H1 (cell line): Measurements from ENCODE around the gene SLC39A9. TPM values are rescaled to one million over a fixed set of nuclear protein-coding genes. Genes with fewer than 3 reads are reported as not detected.

ENCODE experiments used
- CTCF ChIA-PET: fragments of 300-600 bp; sonication (Branson Sonifier 250); formaldehyde crosslinking; loops from one replicate; lab custom pipeline; 2021; ENCODE audit not compliant: partially characterized antibody; lab: Charles Lee
- POLR2A ChIA-PET: fragments of 300-600 bp; sonication (Branson Sonifier 250); formaldehyde crosslinking; loops from one replicate; lab custom pipeline; 2021; ENCODE audit warnings: inconsistent platforms; ENCODE audit not compliant: partially characterized antibody; lab: Charles Lee
- DNase-seq, 2 experiments: peaks; one replicate each; pipeline versions ENCODE4 v3.0.0 to v3.0.0-alpha.2; 2010 to 2022; ENCODE audit warnings: low spot score in 2 of 2, low read depth in 1 of 2, mixed read lengths in 1 of 2
- FAIRE-seq: peaks from 2 replicates; lab custom pipeline; 2011; peaks lifted over from hg19 to GRCh38; lab: Jason Lieb, UNC
- H2AFZ ChIP-seq: 2 replicates; pipeline ENCODE4 v1.8.1; 2012; ENCODE audit warnings: low read length, inconsistent platforms
- H2AK5ac ChIP-seq: 2 replicates; pipeline ENCODE4 v1.6.1; 2013; ENCODE audit warnings: low read depth, low read length
- H2BK120ac ChIP-seq: replicated peaks from 2 replicates; pipeline ENCODE3; 2013; ENCODE audit warnings: low read depth, low read length, inconsistent platforms
- H2BK12ac ChIP-seq: 2 replicates; pipeline ENCODE4 v1.6.1; 2013; ENCODE audit warnings: low read depth, low read length
- H2BK15ac ChIP-seq: 2 replicates; pipeline ENCODE4 v1.6.1; 2013; ENCODE audit warnings: low read length
- H2BK20ac ChIP-seq: 2 replicates; pipeline ENCODE4 v1.6.1; 2013; ENCODE audit warnings: low read length
- H2BK5ac ChIP-seq: 2 replicates; pipeline ENCODE4 v1.6.1; 2013; ENCODE audit warnings: low read depth, low read length
- H3K14ac ChIP-seq: 2 replicates; pipeline ENCODE4 v1.6.1; 2013; ENCODE audit warnings: inconsistent platforms; ENCODE audit not compliant: insufficient read length
- H3K18ac ChIP-seq: 2 replicates; pipeline ENCODE4 v1.6.1; 2013; ENCODE audit warnings: low read length; ENCODE audit errors: extremely low read depth
- H3K23ac ChIP-seq: 2 replicates; pipeline ENCODE4 v1.6.1; 2013; ENCODE audit warnings: inconsistent platforms; ENCODE audit not compliant: insufficient read length
- H3K23me2 ChIP-seq: 2 replicates; pipeline ENCODE4 v1.6.1; 2013; ENCODE audit warnings: low read depth, low read length
- H3K27ac ChIP-seq: 2 replicates; pipeline ENCODE4 v1.6.1; 2011; ENCODE audit warnings: low read depth, low read length, inconsistent platforms
- H3K27me3 ChIP-seq, 4 experiments: replicated peaks in 1 of 4; 1 replicate in 1 of 4; 2 replicates in 3 of 4; pipeline versions ENCODE4 v1.6.1 to v1.8.1; 2011 to 2013; ENCODE audit warnings: low read length in 3 of 4, mild to moderate bottlenecking in 3 of 4, inconsistent platforms in 2 of 4, mixed read lengths in 2 of 4, moderate library complexity in 1 of 4; ENCODE audit not compliant: control insufficient read depth in 3 of 4, insufficient read depth in 3 of 4; ENCODE audit errors: extremely low read depth in 1 of 4
- H3K36me3 ChIP-seq, 4 experiments: 2 replicates each; pipeline versions ENCODE4 v1.6.1 to v1.8.1; 2011 to 2013; ENCODE audit warnings: mild to moderate bottlenecking in 4 of 4, low read length in 3 of 4, moderate library complexity in 2 of 4, control low read depth in 1 of 4, inconsistent platforms in 1 of 4; ENCODE audit not compliant: insufficient read depth in 4 of 4, control insufficient read depth in 2 of 4
- H3K4ac ChIP-seq: replicated peaks from 2 replicates; pipeline ENCODE3; 2013; ENCODE audit warnings: low read length, low read depth, mixed read lengths, inconsistent platforms; ENCODE audit not compliant: insufficient read length
- H3K4me1 ChIP-seq, 4 experiments: replicated peaks in 1 of 4; 1 replicate in 1 of 4; 2 replicates in 3 of 4; pipeline versions ENCODE4 v1.6.1 to v1.8.1; 2011 to 2013; ENCODE audit warnings: low read length in 3 of 4, inconsistent platforms in 2 of 4, mixed read lengths in 1 of 4; ENCODE audit not compliant: insufficient read depth in 4 of 4, control insufficient read depth in 3 of 4
- H3K4me2 ChIP-seq, 2 experiments: 2 replicates each; pipeline versions ENCODE4 v1.6.1 to v1.8.1; 2011 to 2013; ENCODE audit warnings: low read depth in 2 of 2, low read length in 2 of 2, control low read depth in 1 of 2, inconsistent platforms in 1 of 2, mild to moderate bottlenecking in 1 of 2; ENCODE audit not compliant: insufficient read depth in 1 of 2
- H3K4me3 ChIP-seq, 4 experiments: fragments of 200-600, 300-600 bp in 1 of 4; sonication (generic), shearing (Covaris generic), sonication (Bioruptor Twin) in 1 of 4; 2 replicates each; pipeline versions ENCODE4 v1.5.1 to v1.8.1; 2011 to 2016; ENCODE audit warnings: low read length in 4 of 4, low read depth in 3 of 4, control low read depth in 2 of 4, inconsistent platforms in 2 of 4, mild to moderate bottlenecking in 2 of 4, mixed read lengths in 1 of 4, moderate library complexity in 1 of 4; ENCODE audit not compliant: insufficient read depth in 2 of 4; ENCODE audit errors: extremely low read depth in 1 of 4
- H3K56ac ChIP-seq: replicated peaks from 2 replicates; pipeline ENCODE3; 2013; ENCODE audit warnings: low read depth, mild to moderate bottlenecking, mixed read lengths, low read length, inconsistent platforms; ENCODE audit not compliant: insufficient read length
- H3K79me1 ChIP-seq: 2 replicates; pipeline ENCODE4 v1.6.1; 2013; ENCODE audit warnings: low read depth, low read length, control low read depth
- H3K79me2 ChIP-seq, 2 experiments: 2 replicates each; pipeline versions ENCODE4 v1.6.1 to v1.8.1; 2012 to 2013; ENCODE audit warnings: low read length in 2 of 2, mild to moderate bottlenecking in 2 of 2, inconsistent platforms in 1 of 2; ENCODE audit not compliant: insufficient read depth in 2 of 2, control insufficient read depth in 1 of 2
- H3K9ac ChIP-seq, 4 experiments: replicated peaks in 1 of 4; 1 replicate in 1 of 4; 2 replicates in 3 of 4; pipeline versions ENCODE4 v1.6.1 to v1.8.1; 2011 to 2013; ENCODE audit warnings: low read depth in 3 of 4, low read length in 3 of 4, control low read depth in 2 of 4, mild to moderate bottlenecking in 2 of 4, moderate library complexity in 2 of 4, inconsistent platforms in 1 of 4; ENCODE audit errors: extremely low read depth in 1 of 4
- H3K9me3 ChIP-seq, 2 experiments: 2 replicates each; pipeline versions ENCODE4 v1.6.1 to v1.8.1; 2012 to 2013; ENCODE audit warnings: mild to moderate bottlenecking in 2 of 2, moderate library complexity in 2 of 2, control low read depth in 1 of 2, inconsistent platforms in 1 of 2, low read depth in 1 of 2, low read length in 1 of 2, mixed read lengths in 1 of 2; ENCODE audit not compliant: insufficient read depth in 2 of 2
- H4K20me1 ChIP-seq, 2 experiments: replicated peaks in 1 of 2; 2 replicates each; pipeline versions ENCODE3 to v1.8.1; 2011 to 2013; ENCODE audit warnings: inconsistent platforms in 2 of 2, low read length in 2 of 2, mild to moderate bottlenecking in 1 of 2; ENCODE audit not compliant: insufficient read depth in 2 of 2, control insufficient read depth in 1 of 2
- H4K5ac ChIP-seq: 2 replicates; pipeline ENCODE4 v1.6.1; 2013; ENCODE audit warnings: low read length, low read depth, mixed read lengths, inconsistent platforms; ENCODE audit not compliant: insufficient read length
- H4K8ac ChIP-seq: 2 replicates; pipeline ENCODE4 v1.8.0; 2013; ENCODE audit warnings: mild to moderate bottlenecking, moderate library complexity, low read length, inconsistent platforms; ENCODE audit not compliant: insufficient read depth; ENCODE audit errors: extremely low read depth
- H4K91ac ChIP-seq: replicated peaks from 2 replicates; pipeline ENCODE3; 2013; ENCODE audit warnings: low read length, mixed read lengths, inconsistent platforms; ENCODE audit not compliant: insufficient read length
- CHD1 ChIP-seq: IDR thresholded peaks from 2 replicates; pipeline ENCODE4 v1.6.1; 2012; ENCODE audit warnings: low read depth, low read length, improper control_type of control experiment
- CTCF ChIP-seq, 3 experiments: IDR thresholded peaks; 1 replicate in 2 of 3; 2 replicates in 1 of 3; pipeline versions ENCODE4 v1.5.1 to v1.6.1; 2011; ENCODE audit warnings: low read length in 3 of 3, mild to moderate bottlenecking in 3 of 3, inconsistent platforms in 2 of 3, low read depth in 1 of 3, moderate library complexity in 1 of 3; ENCODE audit not compliant: insufficient read depth in 1 of 3; ENCODE audit errors: control extremely low read depth in 1 of 3
- HDAC2 ChIP-seq, 2 experiments: fragments of 300-600 bp in 1 of 2; sonication (generic) in 1 of 2; IDR thresholded peaks; 2 replicates each; pipeline ENCODE4 v1.6.1; 2011 to 2012; ENCODE audit warnings: low read depth in 2 of 2, low read length in 2 of 2, mild to moderate bottlenecking in 2 of 2, moderate library complexity in 2 of 2, borderline replicate concordance in 1 of 2, inconsistent platforms in 1 of 2
- MAX ChIP-seq: IDR thresholded peaks from 2 replicates; pipeline ENCODE4 v1.6.1; 2012; ENCODE audit warnings: inconsistent platforms
- RAD21 ChIP-seq, 2 experiments: IDR thresholded peaks in 1 of 2; conservative IDR thresholded peaks in 1 of 2; 2 replicates each; pipeline ENCODE4 v1.6.1; 2011; ENCODE audit warnings: low read depth in 2 of 2, low read length in 2 of 2, improper control_type of control experiment in 1 of 2, inconsistent platforms in 1 of 2, mild to moderate bottlenecking in 1 of 2, moderate library complexity in 1 of 2
- WGBS, 2 experiments: shearing (Covaris generic) in 1 of 2; methylation state at CpG; one replicate each; pipeline versions ENCODE4 v1.1.6 to v1.1.7; 2013 to 2015; ENCODE audit warnings: low lambda C conversion rate in 2 of 2, mixed read lengths in 2 of 2, inconsistent platforms in 1 of 2, low coverage in 1 of 2, missing lambda C conversion rate in 1 of 2; ENCODE audit not compliant: insufficient replicate concordance in 2 of 2, insufficient coverage in 1 of 2, insufficient read length in 1 of 2; ENCODE audit errors: extremely low coverage in 1 of 2, missing lambda C conversion rate in 1 of 2; 5-methylcytosine and 5-hydroxymethylcytosine counted together
- polyA plus RNA-seq, 7 experiments: library from polyadenylated mRNA; depleted of rRNA in 3 of 7; stranded (reverse) in 5 of 7; unstranded in 2 of 7; fragments of >200 nt in 5 of 7; fragments of 200-250 nt in 2 of 7; gene quantifications; 1 replicate in 5 of 7; 2 replicates in 1 of 7; 4 replicates in 1 of 7; pipeline versions ENCODE4 v1.2.1 to v1.2.3, GENCODE V29; 2011 to 2013; ENCODE audit warnings: missing spikeins in 2 of 7, mixed read lengths in 2 of 7
- total RNA-seq: library from RNA; stranded (reverse); fragmentation: NEBNext Ultra II Directional; extraction: Animal tissue kit (Norgen Biotek cat#: 25700); gene quantifications from 2 replicates; pipeline ENCODE4 v1.2.1, GENCODE V29; 2021

Gene SLC39A9
- total and polyA plus RNA-seq, 2 of the 8 experiments (the other 6 are each of a cell fraction or from before 2014, with no cell fraction given) = 31.0 to 44.2 TPM

GRCh38 chr14:69460093-69460701 is 61.7 kb downstream of the SLC39A9 start:
- ChIA-PET CTCF (interaction anchor here (0.6 to 3.0 kb wide), 27 partner anchors 9 to 284 kb away, joined by 3 to 19 read pairs (median 4); partner anchors contain the start of genes ERH and SLC39A9), POLR2A (no interaction called here)
- no peak overlapping the region for H3K27ac ChIP-seq
- no peak overlapping the region for H4K91ac ChIP-seq
- no peaks in the 10 kb centered on the region for H3K27me3 ChIP-seq
- WGBS, 2 experiments = 56% methylated on average over 4 of the region's 4 CpGs; no CpG with 5 or more reads in 1 of the 2 experiments
- peak; percentile 70 to 75 for TF ChIP-seq RAD21 (IDR thresholded peaks at IDR 0.05 in 1 of 2, conservative IDR thresholded peaks at IDR 0.05 in 1 of 2; ENCODE audit: low read depth in 2 of 2, low read length in 2 of 2)
- TF ChIP-seq HDAC2 (IDR thresholded peaks at IDR 0.05; ENCODE audit: borderline replicate concordance in 1 of 2, low read depth in 2 of 2, low read length in 2 of 2) = 0 out of 4 replicates have a peak, but pooled peaks of 1 of the 2 experiments have one; percentile 21
- no peak for TF ChIP-seq CHD1
- peak in 2 of 3 experiments; percentile 60 to 80; a peak in 3 of 4 replicates for TF ChIP-seq CTCF (IDR thresholded peaks at IDR 0.05; ENCODE audit: control extremely low read depth in 1 of 3, insufficient read depth in 1 of 3, low read depth in 1 of 3, low read length in 3 of 3)
- TF ChIP-seq MAX = no peak
- no peak overlapping the region for H2AFZ ChIP-seq
- no peak overlapping the region for H3K18ac ChIP-seq
- H2BK120ac ChIP-seq = no peak overlapping the region
- H3K9me3 ChIP-seq = no peaks in the 10 kb centered on the region
- H3K4me1 ChIP-seq = no peaks in the 10 kb centered on the region
- H2BK20ac ChIP-seq = no peak overlapping the region
- H4K8ac ChIP-seq = no peak overlapping the region
- no peak overlapping the region for H2BK15ac ChIP-seq
- H3K56ac ChIP-seq = no peak overlapping the region
- H4K5ac ChIP-seq = no peak overlapping the region
- FAIRE-seq = peak; percentile 73
- no peak overlapping the region for H3K4me2 ChIP-seq
- no peaks in the 10 kb centered on the region for H3K79me1 ChIP-seq
- H3K79me2 ChIP-seq = no peaks in the 10 kb centered on the region
- DNase-seq = no peak
- no peak overlapping the region for H3K14ac ChIP-seq
- peaks cover 0 to 5% of the 10 kb centered on the region in 2 experiments for H4K20me1 ChIP-seq
- H3K23me2 ChIP-seq = no peaks in the 10 kb centered on the region
- no peak overlapping the region for H3K23ac ChIP-seq
- no peak overlapping the region for H3K4ac ChIP-seq
- H2BK12ac ChIP-seq = no peak overlapping the region
- H3K4me3 ChIP-seq = no peak overlapping the region
- peaks cover 0 to 18% (median 6%) of the 10 kb centered on the region in 4 experiments; a peak in 5 of 8 replicates for H3K36me3 ChIP-seq
- H2BK5ac ChIP-seq = no peak overlapping the region
- no peak overlapping the region for H3K9ac ChIP-seq
- H2AK5ac ChIP-seq = no peak overlapping the region
